NCI-H1048 (cell line): Measurements from ENCODE around the gene HPSE2.

ENCODE experiments used
- DNase-seq: peaks from one replicate; lab custom pipeline; 2025; lab: John Stamatoyannopoulos, UW

Gene HPSE2

GRCh38 chr10:98410759-98411158, 824.9 kb downstream of the HPSE2 start:
- DNase-seq: no peak

GRCh38 chr10:98410135-98410743, 825.4 kb downstream of the HPSE2 start:
- DNase-seq: no peak

GRCh38 chr10:98408799-98409198, 826.9 kb downstream of the HPSE2 start:
- DNase-seq: no peak

- no peak for DNase-seq
These were observed 827.9 kb downstream of the HPSE2 start for GRCh38 chr10:98407744-98408241.
